GM23338 (cell line): Measurements from ENCODE around the gene FRYL. TPM values are rescaled to one million over a fixed set of nuclear protein-coding genes. Genes with fewer than 3 reads are reported as not detected.

Source experiments
- ATAC-seq: fragments of 200-7000 bp; cut with Tn5 transposase; 3 replicates; pipeline ENCODE4 v1.9.1; 2020
- DNase-seq: peaks from one replicate; pipeline ENCODE4 v3.0.0-alpha.2; 2015; ENCODE audit warnings: low spot score
- H2AFZ ChIP-seq: fragments of 200-600 bp; sonication (generic); 2 replicates; pipeline ENCODE4 v1.8.0; 2016; ENCODE audit warnings: antibody characterized with exemption, mild to moderate bottlenecking, moderate library complexity
- H3F3A ChIP-seq: fragments of 200-600 bp; sonication (generic); replicated peaks from 2 replicates; pipeline ENCODE4 v1.8.0; 2017; ENCODE audit warnings: antibody characterized with exemption, mixed run types, low read depth
- H3K27ac ChIP-seq: fragments of 200-600 bp; sonication (generic); 2 replicates; pipeline ENCODE4 v1.6.1; 2016; ENCODE audit warnings: low read depth
- H3K27me3 ChIP-seq: fragments of 200-600 bp; sonication (generic); 2 replicates; pipeline ENCODE4 v1.8.0; 2016; ENCODE audit warnings: mild to moderate bottlenecking, mixed run types, moderate library complexity; ENCODE audit not compliant: insufficient read depth
- H3K36me3 ChIP-seq: fragments of 200-600 bp; sonication (generic); 2 replicates; pipeline ENCODE4 v1.8.0; 2016; ENCODE audit warnings: mild to moderate bottlenecking; ENCODE audit not compliant: insufficient read depth
- H3K4me1 ChIP-seq: fragments of 200-600 bp; sonication (generic); 2 replicates; pipeline ENCODE4 v1.8.0; 2016; ENCODE audit warnings: mild to moderate bottlenecking, moderate library complexity; ENCODE audit not compliant: insufficient read depth
- H3K4me2 ChIP-seq: fragments of 200-600 bp; sonication (generic); 2 replicates; pipeline ENCODE4 v1.7.1; 2017; ENCODE audit warnings: mixed run types
- H3K4me3 ChIP-seq: fragments of 200-600 bp; sonication (generic); 2 replicates; pipeline ENCODE4 v1.6.1; 2016; ENCODE audit warnings: mixed run types
- H3K79me2 ChIP-seq: fragments of 200-600 bp; sonication (generic); replicated peaks from 2 replicates; pipeline ENCODE4 v1.8.0; 2017; ENCODE audit warnings: mild to moderate bottlenecking; ENCODE audit not compliant: insufficient read depth
- H3K9me2 ChIP-seq: fragments of 200-600 bp; sonication (generic); 2 replicates; pipeline ENCODE4 v1.8.0; 2017; ENCODE audit not compliant: insufficient read depth
- H4K20me1 ChIP-seq: fragments of 200-600 bp; sonication (generic); replicated peaks from 2 replicates; pipeline ENCODE4 v1.8.0; 2017; ENCODE audit warnings: mild to moderate bottlenecking; ENCODE audit not compliant: insufficient read depth
- H3K27ac Mint-ChIP-seq: 2 replicates; pipeline ENCODE4 v1.8.0; 2020; ENCODE audit warnings: inconsistent platforms, mild to moderate bottlenecking, moderate library complexity, mixed read lengths
- H3K27me3 Mint-ChIP-seq: 3 replicates; pipeline ENCODE4 v1.8.0; 2022; ENCODE audit warnings: low read depth, mild to moderate bottlenecking, moderate library complexity, mixed read lengths, inconsistent platforms; ENCODE audit not compliant: insufficient read depth, poor library complexity
- H3K36me3 Mint-ChIP-seq: 3 replicates; pipeline ENCODE4 v1.8.0; 2021; ENCODE audit warnings: low read depth, mild to moderate bottlenecking, inconsistent platforms, moderate library complexity, mixed read lengths
- H3K4me1 Mint-ChIP-seq: 3 replicates; pipeline ENCODE4 v1.8.0; 2020; ENCODE audit warnings: mild to moderate bottlenecking, inconsistent platforms, mixed read lengths
- H3K4me3 Mint-ChIP-seq: 3 replicates; pipeline ENCODE4 v1.8.0; 2021; ENCODE audit warnings: moderate library complexity, mild to moderate bottlenecking, inconsistent platforms, mixed read lengths
- H3K9me3 Mint-ChIP-seq: 3 replicates; pipeline ENCODE4 v1.8.0; 2020; ENCODE audit warnings: moderate library complexity, mild to moderate bottlenecking, inconsistent platforms, mixed read lengths
- CREB1 ChIP-seq: fragments of 250-450 bp; sonication (Bioruptor Pico); IDR thresholded peaks from 2 replicates; pipeline ENCODE4 v1.5.0; 2020; ENCODE audit warnings: low read depth, mild to moderate bottlenecking, moderate library complexity
- EZH2 ChIP-seq: fragments of 200-600 bp; sonication (generic); IDR thresholded peaks from one replicate; pipeline ENCODE4 v1.8.0; 2017; ENCODE audit warnings: antibody characterized with exemption, mild to moderate bottlenecking, low read depth; ENCODE audit not compliant: unreplicated experiment
- EZH2phosphoT487 ChIP-seq: fragments of 200-600 bp; sonication (generic); IDR thresholded peaks from one replicate; pipeline ENCODE4 v1.8.1; 2018; ENCODE audit warnings: antibody characterized with exemption; ENCODE audit not compliant: unreplicated experiment
- JUNB ChIP-seq: IDR thresholded peaks from one replicate; pipeline ENCODE4 v1.6.1; 2016; ENCODE audit warnings: antibody characterized with exemption; ENCODE audit not compliant: unreplicated experiment
- NANOG ChIP-seq: IDR thresholded peaks from 2 replicates; pipeline ENCODE4 v1.6.1; 2016; ENCODE audit warnings: antibody characterized with exemption, borderline replicate concordance
- POLR2AphosphoS5 ChIP-seq: IDR thresholded peaks from 2 replicates; pipeline ENCODE4 v1.6.1; 2016; ENCODE audit warnings: antibody characterized with exemption, low read depth
- STAT1 ChIP-seq: IDR thresholded peaks from one replicate; pipeline ENCODE4 v1.6.1; 2016; ENCODE audit warnings: antibody characterized with exemption; ENCODE audit not compliant: unreplicated experiment
- ZNF331 ChIP-seq: fragments of 250-450 bp; sonication (Bioruptor Pico); IDR thresholded peaks from 2 replicates; pipeline ENCODE4 v1.5.0; 2020; ENCODE audit warnings: low read depth, mild to moderate bottlenecking, moderate library complexity
- polyA plus RNA-seq: library from polyadenylated mRNA; unstranded; fragments of >200 nt; fragmentation: Nextera tagmentation; extraction: Ambion mirVana; gene quantifications from 2 replicates; pipeline ENCODE4 v1.2.1, GENCODE V29; 2016
- total RNA-seq: library from RNA; depleted of rRNA; stranded (reverse); fragments of >200 nt; shearing (Covaris generic); gene quantifications from 2 replicates; pipeline ENCODE4 v1.2.3, GENCODE V29; 2014
- TF ChIP-seq, protein P1 (sequence below): fragments of 250-450 bp; sonication (Bioruptor Pico); IDR thresholded peaks from 2 replicates; pipeline ENCODE4 v1.5.0; 2020; ENCODE audit warnings: mild to moderate bottlenecking, moderate library complexity
- TF ChIP-seq, protein P2 (sequence below): IDR thresholded peaks from one replicate; pipeline ENCODE4 v1.6.1; 2018; ENCODE audit warnings: antibody characterized with exemption; ENCODE audit not compliant: unreplicated experiment
- TF ChIP-seq, protein P3 (sequence below): IDR thresholded peaks from 2 replicates; pipeline ENCODE4 v1.6.1; 2016; ENCODE audit warnings: antibody characterized with exemption

FRYL gene
- total and polyA plus RNA-seq, 2 experiments from 2014 or later: 30.7 to 53.3 TPM

DNA sequence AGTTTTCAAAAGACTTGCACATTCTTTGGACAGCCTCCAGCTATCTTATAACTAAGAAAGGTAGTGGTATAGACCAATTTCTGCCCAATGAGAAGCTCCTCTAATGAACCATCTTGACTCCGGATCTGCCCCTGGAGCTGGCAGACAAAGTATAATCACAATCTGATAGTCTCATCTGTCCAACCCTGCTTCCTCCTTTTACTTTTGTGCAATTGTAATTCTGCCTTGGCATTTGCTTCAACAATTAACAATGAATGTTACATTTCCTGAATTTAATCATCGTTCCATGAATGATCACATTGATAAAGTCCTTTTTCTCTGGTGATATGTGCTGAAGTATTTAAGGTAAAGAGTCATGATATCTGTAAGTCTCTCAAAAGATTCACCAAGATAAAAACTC, 27.8 kb downstream of the FRYL start:
- Histone ChIP-seq H3K79me2 (peaks cover 94% of the 10 kb centered on the region), H3K4me1 (peaks cover 7% of the 10 kb centered on the region), H3K4me2 (no peak overlapping the region), H3K36me3 (no peaks in the 10 kb centered on the region), H3K27me3 (no peaks in the 10 kb centered on the region), H2AFZ (no peak overlapping the region), H3K27ac (no peak overlapping the region), H3K9me2 (no peaks in the 10 kb centered on the region; the same call in 1 of the 2 replicates), H3K4me3 (no peak overlapping the region), H4K20me1 (no peaks in the 10 kb centered on the region; the same call in 1 of the 2 replicates), H3F3A (no peaks in the 10 kb centered on the region)
- H3K9me3 Mint-ChIP-seq: peaks cover 40% of the 10 kb centered on the region
- H3K27me3 Mint-ChIP-seq: peaks cover 2% of the 10 kb centered on the region
- TF ChIP-seq, protein P1, sequence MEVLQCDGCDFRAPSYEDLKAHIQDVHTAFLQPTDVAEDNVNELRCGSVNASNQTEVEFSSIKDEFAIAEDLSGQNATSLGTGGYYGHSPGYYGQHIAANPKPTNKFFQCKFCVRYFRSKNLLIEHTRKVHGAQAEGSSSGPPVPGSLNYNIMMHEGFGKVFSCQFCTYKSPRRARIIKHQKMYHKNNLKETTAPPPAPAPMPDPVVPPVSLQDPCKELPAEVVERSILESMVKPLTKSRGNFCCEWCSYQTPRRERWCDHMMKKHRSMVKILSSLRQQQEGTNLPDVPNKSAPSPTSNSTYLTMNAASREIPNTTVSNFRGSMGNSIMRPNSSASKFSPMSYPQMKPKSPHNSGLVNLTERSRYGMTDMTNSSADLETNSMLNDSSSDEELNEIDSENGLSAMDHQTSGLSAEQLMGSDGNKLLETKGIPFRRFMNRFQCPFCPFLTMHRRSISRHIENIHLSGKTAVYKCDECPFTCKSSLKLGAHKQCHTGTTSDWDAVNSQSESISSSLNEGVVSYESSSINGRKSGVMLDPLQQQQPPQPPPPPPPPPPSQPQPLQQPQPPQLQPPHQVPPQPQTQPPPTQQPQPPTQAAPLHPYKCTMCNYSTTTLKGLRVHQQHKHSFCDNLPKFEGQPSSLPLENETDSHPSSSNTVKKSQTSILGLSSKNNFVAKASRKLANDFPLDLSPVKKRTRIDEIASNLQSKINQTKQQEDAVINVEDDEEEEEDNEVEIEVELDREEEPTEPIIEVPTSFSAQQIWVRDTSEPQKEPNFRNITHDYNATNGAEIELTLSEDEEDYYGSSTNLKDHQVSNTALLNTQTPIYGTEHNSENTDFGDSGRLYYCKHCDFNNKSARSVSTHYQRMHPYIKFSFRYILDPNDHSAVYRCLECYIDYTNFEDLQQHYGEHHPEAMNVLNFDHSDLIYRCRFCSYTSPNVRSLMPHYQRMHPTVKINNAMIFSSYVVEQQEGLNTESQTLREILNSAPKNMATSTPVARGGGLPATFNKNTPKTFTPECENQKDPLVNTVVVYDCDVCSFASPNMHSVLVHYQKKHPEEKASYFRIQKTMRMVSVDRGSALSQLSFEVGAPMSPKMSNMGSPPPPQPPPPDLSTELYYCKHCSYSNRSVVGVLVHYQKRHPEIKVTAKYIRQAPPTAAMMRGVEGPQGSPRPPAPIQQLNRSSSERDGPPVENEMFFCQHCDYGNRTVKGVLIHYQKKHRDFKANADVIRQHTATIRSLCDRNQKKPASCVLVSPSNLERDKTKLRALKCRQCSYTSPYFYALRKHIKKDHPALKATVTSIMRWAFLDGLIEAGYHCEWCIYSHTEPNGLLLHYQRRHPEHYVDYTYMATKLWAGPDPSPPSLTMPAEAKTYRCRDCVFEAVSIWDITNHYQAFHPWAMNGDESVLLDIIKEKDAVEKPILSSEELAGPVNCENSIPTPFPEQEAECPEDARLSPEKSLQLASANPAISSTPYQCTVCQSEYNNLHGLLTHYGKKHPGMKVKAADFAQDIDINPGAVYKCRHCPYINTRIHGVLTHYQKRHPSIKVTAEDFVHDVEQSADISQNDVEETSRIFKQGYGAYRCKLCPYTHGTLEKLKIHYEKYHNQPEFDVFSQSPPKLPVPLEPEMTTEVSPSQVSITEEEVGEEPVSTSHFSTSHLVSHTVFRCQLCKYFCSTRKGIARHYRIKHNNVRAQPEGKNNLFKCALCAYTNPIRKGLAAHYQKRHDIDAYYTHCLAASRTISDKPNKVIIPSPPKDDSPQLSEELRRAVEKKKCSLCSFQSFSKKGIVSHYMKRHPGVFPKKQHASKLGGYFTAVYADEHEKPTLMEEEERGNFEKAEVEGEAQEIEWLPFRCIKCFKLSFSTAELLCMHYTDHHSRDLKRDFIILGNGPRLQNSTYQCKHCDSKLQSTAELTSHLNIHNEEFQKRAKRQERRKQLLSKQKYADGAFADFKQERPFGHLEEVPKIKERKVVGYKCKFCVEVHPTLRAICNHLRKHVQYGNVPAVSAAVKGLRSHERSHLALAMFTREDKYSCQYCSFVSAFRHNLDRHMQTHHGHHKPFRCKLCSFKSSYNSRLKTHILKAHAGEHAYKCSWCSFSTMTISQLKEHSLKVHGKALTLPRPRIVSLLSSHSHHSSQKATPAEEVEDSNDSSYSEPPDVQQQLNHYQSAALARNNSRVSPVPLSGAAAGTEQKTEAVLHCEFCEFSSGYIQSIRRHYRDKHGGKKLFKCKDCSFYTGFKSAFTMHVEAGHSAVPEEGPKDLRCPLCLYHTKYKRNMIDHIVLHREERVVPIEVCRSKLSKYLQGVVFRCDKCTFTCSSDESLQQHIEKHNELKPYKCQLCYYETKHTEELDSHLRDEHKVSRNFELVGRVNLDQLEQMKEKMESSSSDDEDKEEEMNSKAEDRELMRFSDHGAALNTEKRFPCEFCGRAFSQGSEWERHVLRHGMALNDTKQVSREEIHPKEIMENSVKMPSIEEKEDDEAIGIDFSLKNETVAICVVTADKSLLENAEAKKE (CRISPR knock-in tag): no peak
- TF ChIP-seq NANOG (no peak), JUNB (no peak), EZH2 (no peak), EZH2phosphoT487 (no peak), POLR2AphosphoS5 (no peak), CREB1 (CRISPR knock-in tag) (no peak), STAT1 (no peak), ZNF331 (CRISPR knock-in tag) (no peak)
- TF ChIP-seq, protein P2, sequence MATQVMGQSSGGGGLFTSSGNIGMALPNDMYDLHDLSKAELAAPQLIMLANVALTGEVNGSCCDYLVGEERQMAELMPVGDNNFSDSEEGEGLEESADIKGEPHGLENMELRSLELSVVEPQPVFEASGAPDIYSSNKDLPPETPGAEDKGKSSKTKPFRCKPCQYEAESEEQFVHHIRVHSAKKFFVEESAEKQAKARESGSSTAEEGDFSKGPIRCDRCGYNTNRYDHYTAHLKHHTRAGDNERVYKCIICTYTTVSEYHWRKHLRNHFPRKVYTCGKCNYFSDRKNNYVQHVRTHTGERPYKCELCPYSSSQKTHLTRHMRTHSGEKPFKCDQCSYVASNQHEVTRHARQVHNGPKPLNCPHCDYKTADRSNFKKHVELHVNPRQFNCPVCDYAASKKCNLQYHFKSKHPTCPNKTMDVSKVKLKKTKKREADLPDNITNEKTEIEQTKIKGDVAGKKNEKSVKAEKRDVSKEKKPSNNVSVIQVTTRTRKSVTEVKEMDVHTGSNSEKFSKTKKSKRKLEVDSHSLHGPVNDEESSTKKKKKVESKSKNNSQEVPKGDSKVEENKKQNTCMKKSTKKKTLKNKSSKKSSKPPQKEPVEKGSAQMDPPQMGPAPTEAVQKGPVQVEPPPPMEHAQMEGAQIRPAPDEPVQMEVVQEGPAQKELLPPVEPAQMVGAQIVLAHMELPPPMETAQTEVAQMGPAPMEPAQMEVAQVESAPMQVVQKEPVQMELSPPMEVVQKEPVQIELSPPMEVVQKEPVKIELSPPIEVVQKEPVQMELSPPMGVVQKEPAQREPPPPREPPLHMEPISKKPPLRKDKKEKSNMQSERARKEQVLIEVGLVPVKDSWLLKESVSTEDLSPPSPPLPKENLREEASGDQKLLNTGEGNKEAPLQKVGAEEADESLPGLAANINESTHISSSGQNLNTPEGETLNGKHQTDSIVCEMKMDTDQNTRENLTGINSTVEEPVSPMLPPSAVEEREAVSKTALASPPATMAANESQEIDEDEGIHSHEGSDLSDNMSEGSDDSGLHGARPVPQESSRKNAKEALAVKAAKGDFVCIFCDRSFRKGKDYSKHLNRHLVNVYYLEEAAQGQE: no peak
- TF ChIP-seq, protein P3, sequence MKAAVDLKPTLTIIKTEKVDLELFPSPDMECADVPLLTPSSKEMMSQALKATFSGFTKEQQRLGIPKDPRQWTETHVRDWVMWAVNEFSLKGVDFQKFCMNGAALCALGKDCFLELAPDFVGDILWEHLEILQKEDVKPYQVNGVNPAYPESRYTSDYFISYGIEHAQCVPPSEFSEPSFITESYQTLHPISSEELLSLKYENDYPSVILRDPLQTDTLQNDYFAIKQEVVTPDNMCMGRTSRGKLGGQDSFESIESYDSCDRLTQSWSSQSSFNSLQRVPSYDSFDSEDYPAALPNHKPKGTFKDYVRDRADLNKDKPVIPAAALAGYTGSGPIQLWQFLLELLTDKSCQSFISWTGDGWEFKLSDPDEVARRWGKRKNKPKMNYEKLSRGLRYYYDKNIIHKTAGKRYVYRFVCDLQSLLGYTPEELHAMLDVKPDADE: no peak
- H3K36me3 Mint-ChIP-seq: peaks cover 42% of the 10 kb centered on the region
- DNase-seq: no peak
- peaks cover 18% of the 10 kb centered on the region for H3K4me1 Mint-ChIP-seq
- no peak for ATAC-seq
- no peak overlapping the region for H3K4me3 Mint-ChIP-seq
- no peak overlapping the region for H3K27ac Mint-ChIP-seq
